Measurements from ENCODE around the gene PKDCC.

The PKDCC gene

GRCh38 chr2:42013409-42013808, 34.4 kb upstream of the PKDCC start:
- TF ChIP-seq, protein P1, sequence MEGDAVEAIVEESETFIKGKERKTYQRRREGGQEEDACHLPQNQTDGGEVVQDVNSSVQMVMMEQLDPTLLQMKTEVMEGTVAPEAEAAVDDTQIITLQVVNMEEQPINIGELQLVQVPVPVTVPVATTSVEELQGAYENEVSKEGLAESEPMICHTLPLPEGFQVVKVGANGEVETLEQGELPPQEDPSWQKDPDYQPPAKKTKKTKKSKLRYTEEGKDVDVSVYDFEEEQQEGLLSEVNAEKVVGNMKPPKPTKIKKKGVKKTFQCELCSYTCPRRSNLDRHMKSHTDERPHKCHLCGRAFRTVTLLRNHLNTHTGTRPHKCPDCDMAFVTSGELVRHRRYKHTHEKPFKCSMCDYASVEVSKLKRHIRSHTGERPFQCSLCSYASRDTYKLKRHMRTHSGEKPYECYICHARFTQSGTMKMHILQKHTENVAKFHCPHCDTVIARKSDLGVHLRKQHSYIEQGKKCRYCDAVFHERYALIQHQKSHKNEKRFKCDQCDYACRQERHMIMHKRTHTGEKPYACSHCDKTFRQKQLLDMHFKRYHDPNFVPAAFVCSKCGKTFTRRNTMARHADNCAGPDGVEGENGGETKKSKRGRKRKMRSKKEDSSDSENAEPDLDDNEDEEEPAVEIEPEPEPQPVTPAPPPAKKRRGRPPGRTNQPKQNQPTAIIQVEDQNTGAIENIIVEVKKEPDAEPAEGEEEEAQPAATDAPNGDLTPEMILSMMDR (IDR thresholded peaks at IDR 0.05; ENCODE audit: insufficient read depth, low read depth, low read length, missing control alignments) = no peak
- H3K4me3 ChIP-seq (ENCODE audit: low read depth, low read length) = no peak overlapping the region
- no peak for DNase-seq (ENCODE audit: low read depth)

GRCh38 chr2:42021464-42021863, 26.4 kb upstream of the PKDCC start:
- TF ChIP-seq, protein P1 (IDR thresholded peaks at IDR 0.05; ENCODE audit: insufficient read depth, low read depth, low read length, missing control alignments) = no peak
- DNase-seq (ENCODE audit: low read depth) = no peak
- no peak overlapping the region for H3K4me3 ChIP-seq (ENCODE audit: low read depth, low read length)

- DNase-seq (ENCODE audit: low read depth) = no peak
- TF ChIP-seq, protein P1 (IDR thresholded peaks at IDR 0.05; ENCODE audit: insufficient read depth, low read depth, low read length, missing control alignments) = no peak
- H3K4me3 ChIP-seq (ENCODE audit: low read depth, low read length) = no peak overlapping the region
Observed at GRCh38 chr2:42025151-42025582, 22.7 kb upstream of the PKDCC start.

DNA sequence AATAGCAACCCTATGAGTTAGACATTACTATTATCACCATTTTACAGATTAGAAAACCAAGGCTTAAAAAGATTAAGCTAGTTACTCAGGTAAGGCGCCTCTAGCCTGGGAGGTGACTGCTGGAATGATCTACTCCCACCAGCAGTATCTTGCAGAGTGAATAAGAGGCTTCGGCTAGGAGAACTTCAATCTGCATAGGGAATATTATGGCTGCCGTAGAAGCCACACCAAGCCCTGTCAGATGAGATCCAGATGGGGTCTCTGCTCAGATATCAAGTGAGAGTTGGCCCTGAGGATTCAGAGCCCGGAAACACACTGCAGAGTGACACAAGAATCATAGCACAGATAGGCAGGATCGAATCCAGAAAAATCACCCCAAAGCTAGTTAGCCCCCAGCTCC, 21.5 kb upstream of the PKDCC start:
- no peak for DNase-seq (ENCODE audit: low read depth)
- no peak overlapping the region for H3K4me3 ChIP-seq (ENCODE audit: low read depth, low read length)

GRCh38 chr2:42028571-42029148, 19.2 kb upstream of the PKDCC start:
- peak; percentile 80 for DNase-seq (ENCODE audit: low read depth)
- H3K4me3 ChIP-seq (ENCODE audit: low read depth, low read length) = no peak overlapping the region; the same call in 1 of the 2 replicates
- TF ChIP-seq, protein P1 (IDR thresholded peaks at IDR 0.05; ENCODE audit: insufficient read depth, low read depth, low read length, missing control alignments) = no peak

More for the DNA sequence above, 21.5 kb upstream of the PKDCC start:
- TF ChIP-seq, protein P1 (IDR thresholded peaks at IDR 0.05; ENCODE audit: insufficient read depth, low read depth, low read length, missing control alignments) = no peak

GRCh38 chr2:42029171-42029570, 18.6 kb upstream of the PKDCC start:
- no peak overlapping the region for H3K4me3 ChIP-seq (ENCODE audit: low read depth, low read length)
- DNase-seq (ENCODE audit: low read depth) = no peak
- TF ChIP-seq, protein P1 (IDR thresholded peaks at IDR 0.05; ENCODE audit: insufficient read depth, low read depth, low read length, missing control alignments) = no peak

- no peak overlapping the region for H3K4me3 ChIP-seq (ENCODE audit: low read depth, low read length)
- TF ChIP-seq, protein P1 (IDR thresholded peaks at IDR 0.05; ENCODE audit: insufficient read depth, low read depth, low read length, missing control alignments) = no peak
- DNase-seq (ENCODE audit: low read depth) = no peak
Observed at GRCh38 chr2:42029639-42030199, 18.1 kb upstream of the PKDCC start.
